ENCODE data around the gene DLX1.

- TF ChIP-seq POLR2A (IDR thresholded peaks at IDR 0.05; ENCODE audit: low read length): no peak
- no peak for TF ChIP-seq GATA1 (IDR thresholded peaks at IDR 0.05; ENCODE audit: low read depth, low read length)
These were observed 38.3 kb upstream of the DLX1 start for GRCh38 chr2:172046866-172047565.

Data from erythroblast (primary cell).